Activated CD8-positive, alpha-beta memory T cell treated with anti-CD3 and anti-CD28 coated beads, Interleukin-2, amount 50 U/mL, for 1 hour (primary cell): Measurements from ENCODE around the gene TMEM151A.

Experiments used
- DNase-seq: peaks from one replicate; pipeline ENCODE4 v3.0.0-alpha.2; 2020; ENCODE audit errors: extremely low read depth

Gene TMEM151A

DNA sequence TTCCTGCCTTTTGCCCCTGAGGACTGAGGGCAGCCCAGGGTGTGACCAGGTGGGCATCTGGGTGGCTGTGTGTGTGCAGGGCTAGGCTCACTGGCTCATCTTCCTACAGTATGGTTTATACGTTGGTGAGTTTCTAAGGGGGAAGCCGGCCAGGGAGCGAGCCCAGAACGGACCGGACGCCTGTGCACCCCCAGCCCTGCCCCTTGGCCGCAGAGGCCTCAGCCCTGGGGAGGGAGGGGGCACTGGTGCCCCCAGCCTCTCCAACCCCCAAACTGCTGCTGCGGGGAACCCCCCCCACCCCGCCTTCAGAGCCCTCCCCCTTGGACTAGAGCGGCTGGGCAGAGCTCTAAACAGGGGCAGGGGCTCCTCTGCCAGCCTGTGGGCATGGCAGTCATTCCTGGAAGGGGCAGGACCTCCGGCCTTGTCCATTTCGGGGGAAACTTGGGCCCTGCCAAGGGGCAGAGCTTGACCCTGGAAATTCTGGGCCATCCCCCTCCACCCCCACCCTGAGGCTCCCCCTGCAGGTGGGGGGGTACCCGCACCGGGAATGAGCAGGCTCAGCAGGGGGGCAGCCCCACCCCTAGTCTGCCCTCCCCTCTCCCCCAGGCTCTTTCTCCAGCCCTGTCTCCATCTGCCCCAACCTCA lies 8.1 kb upstream of the TMEM151A start:
- DNase-seq, result no peak

DNA sequence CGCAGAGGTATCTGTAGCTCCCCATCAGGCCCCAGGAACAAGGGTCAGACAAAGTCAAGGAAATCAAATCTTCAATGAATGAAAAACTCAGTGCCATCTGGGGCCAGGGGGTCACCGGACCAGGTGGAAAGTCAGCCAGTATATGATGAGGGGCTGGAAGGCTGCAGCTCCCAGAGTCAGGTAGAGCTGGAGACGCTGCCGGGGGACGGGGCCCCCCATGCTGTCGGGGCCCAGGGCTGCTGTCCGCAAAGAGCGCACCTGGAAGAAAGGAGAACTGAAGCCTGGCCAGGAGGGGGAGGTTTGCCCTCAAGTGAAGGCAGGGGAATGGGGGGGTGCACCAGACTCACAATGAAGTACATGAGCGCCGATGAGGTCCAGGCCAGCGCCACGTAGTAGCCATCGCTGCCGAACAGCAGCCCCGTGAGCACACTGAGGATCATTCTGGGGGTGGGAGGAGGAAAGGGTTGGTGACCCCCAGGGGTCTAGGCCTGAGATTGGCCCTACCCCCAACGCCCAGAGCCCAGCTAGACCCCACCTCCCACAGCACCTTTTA lies 7.1 kb upstream of the TMEM151A start:
- no peak for DNase-seq

DNA sequence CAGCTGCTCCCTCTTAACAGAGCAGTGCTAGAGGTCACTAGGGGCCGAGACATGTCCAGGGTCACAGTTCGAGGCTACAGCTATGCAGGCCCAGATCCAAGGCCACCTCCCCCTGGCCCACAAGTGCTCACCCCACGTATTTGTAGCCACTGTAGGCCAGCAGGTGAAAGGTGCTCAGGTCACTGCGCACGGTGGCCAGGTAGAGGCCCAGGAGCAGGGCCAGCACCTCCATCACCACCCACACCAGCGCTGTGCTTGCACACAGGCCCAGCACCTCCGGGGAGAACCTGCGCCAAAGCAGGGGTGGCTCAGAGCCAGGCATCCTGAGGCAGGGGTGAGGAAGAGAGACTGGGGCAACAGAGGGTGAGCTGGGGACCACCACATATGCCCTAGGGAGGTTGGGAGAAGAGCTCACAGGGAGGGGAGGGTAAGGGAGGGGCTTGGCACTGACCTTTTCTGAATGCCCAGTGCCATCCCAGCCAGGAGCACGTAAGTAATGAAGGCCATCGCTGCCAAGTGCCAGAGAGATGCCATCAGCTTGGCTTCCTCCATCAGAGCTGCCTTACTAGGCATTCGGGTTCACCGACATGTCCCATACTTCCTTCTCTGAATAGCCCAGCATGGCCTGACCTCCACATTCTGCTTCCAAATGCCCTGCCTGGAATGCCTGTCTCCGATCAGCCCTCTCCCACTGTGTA lies 6.3 kb upstream of the TMEM151A start:
- no peak for DNase-seq

DNA sequence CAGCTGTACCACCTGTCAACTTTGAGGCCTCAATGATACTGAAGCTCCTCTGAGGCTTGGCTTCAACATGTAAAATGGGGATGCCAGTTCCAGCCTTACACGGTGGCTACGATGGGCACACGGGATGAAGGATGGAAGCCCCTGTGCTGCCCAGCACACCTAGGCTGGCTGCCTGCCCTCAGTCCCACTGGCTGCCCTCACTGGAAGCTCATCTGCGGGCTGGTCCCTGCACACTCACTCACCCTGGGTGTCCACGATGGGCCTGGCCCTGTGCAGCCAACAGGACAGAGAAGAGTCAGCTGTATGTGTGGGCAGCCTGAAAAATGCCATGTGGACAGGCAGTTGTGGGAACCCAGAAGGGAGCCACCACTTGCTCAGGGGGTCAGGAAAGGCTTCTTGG lies 5.0 kb upstream of the TMEM151A start:
- no peak for DNase-seq

DNA sequence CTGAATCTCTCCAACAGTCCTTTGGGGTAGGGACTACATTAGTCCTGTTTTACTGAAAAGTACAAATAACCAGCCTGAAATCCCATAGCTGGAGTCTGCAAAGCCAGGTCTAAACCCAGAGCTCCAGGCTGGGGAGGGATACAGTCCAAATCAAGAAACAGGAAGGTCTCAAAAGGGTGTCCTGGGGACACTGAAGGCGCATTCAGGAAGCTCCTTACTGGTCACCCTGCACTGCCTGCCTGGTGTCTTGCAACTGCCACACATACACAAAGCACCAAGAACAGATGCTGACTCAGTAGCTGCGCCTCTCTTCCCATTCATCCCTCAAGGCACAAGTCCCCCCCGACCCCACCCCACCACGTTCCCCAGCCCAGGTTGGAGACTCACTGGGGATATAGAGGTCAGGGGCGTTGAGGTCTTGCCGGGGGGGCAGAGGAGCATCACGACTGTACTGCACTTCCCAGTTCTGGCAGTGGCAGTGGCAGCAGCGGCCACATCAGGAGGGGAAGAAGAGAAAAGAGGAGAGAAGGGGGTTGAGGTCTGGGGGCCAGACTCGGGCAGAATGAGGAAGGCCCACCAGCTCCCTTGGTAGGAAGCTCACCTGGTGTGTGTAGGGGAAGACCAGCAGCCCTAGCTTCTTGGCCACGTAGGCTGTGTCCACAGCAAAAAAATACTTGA lies 4.3 kb upstream of the TMEM151A start:
- no peak for DNase-seq

DNA sequence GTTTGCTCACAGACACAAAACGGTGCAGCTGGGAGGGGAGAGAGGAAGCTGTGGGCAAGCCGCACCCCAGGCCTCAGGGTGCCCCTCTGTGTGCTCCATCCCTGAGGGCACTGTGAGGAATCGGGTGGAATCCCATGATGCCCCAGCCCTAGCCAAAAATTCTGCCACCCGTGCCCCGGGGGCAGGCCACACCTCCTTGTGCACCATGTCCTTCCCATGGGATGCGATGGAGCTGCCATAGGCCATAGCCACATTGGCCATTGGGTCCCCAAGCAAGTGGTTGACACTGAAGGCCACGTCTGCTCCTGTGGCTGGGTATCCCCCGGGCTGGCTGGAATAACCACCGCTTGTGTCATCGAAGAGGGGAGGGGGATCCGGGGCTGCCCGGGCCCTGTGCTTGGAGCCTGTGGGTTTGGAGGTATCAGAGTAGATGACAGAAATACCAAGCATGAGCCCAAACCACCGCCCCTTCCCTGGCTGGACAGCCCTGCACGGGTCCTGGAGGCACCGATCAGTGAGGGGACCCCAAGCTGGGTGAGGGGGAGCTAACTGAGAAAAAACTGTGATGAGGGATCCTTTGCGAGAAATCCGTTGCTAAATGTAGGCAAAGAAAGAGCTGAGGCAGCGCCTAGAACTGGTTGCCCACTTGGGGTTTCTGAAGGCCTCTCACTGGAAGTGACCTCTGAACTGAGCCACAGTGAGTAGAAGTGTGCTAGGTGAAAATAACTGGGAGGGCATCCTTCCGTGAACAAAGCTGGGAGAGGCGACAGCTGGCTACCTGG lies 3.6 kb upstream of the TMEM151A start:
- DNase-seq, result no peak

DNA sequence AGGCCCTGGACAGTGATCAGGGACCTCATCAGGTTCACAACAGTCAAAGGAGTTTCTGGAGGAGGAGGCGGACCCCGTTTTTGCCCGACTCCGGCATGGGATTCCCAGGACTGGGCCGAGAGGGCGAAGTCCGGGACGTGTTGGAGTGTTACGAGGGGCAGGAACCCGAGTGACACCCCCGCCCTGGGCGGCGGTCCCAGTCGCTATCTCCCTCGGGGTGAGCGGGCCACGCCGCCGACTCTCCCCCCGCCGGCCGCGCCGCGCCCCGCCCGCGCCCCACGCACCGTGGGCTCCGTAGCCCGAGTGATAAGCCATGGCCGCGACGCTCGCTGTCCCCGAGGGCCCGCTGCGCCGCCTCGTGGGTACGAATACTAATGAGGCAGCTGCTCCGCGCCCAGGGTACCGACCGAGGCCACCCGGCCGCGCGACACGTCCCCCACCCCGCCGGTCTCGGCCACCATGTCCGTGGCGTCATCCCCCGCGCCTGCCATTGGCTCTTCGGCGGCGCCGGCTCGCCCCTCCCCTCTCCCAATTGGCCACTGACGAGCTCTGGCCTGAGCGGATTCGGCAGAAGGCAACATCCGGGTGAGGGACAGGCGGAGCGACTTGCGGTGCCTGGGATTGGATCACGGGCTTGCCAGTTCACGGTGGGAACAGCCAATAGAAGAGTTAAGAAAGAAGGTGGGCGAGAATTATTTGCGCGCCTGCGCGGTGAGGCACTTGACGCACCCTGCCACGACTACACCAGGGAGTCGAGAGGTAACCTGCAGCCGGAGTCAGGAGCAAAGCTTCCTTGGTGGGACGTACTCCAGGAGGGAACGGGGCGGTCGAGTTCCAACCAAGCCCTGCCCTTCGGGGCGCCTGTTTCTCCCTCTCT lies 2.8 kb upstream of the TMEM151A start, which contains the start of gene YIF1A:
Gene YIF1A, minus strand, starts transcription at position 473 of the 877 bp plus-strand sequence. Its CDS starts 158 bp downstream, at position 315.
- DNase-seq, result peak; percentile 96

DNA sequence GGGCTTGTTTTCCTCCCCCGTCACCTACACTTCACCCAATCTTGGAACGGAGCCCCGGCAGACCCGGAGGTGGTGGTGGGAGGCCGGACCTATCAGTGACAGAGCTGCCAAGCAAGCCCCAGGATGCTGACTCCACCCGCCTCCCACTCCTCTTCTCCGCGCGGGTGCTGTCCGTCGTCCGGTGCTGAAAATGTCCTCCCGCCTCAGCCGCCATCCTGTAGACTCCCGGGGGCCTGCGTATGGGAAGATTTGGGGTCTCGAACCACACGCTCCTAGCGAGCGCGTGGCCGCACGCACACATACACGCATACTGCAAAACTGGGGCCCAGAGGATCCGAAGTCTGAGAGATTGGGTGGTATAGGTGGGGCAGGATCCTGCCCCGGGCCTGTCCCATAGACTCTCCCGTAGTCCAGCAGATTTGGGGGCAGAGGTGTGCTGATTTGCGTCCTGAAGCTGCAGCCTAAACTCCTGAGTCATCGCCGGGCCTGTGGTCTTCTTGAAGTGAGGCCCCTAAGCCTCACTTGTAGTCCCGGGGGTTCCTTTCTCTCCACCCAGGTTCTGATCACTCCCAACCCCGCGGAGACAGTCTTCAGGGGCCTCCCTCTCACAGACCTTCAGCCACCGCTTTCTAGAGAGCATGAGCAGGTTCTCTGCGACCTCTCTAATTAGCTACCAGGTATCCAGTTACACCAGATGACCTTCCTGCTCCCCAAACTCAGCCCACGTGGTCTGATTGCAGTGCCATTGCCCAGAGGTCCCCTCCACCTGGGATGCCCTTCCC lies 2.0 kb upstream of the TMEM151A start:
- no peak for DNase-seq

DNA sequence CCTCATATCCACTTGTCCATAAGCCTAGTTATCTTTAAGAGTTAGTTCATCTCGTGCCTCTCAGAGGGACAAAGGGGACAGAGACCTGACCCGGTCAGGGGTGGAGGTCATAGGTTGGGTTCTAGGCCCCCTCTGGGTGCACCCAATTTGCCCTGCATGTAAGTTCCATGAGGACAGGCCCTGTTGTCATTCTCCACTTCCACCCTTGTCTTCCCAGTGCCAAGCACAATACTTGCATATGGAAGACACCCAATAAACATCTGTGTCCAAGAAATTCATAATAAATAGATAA lies 1.4 kb upstream of the TMEM151A start:
- DNase-seq, result no peak

DNA sequence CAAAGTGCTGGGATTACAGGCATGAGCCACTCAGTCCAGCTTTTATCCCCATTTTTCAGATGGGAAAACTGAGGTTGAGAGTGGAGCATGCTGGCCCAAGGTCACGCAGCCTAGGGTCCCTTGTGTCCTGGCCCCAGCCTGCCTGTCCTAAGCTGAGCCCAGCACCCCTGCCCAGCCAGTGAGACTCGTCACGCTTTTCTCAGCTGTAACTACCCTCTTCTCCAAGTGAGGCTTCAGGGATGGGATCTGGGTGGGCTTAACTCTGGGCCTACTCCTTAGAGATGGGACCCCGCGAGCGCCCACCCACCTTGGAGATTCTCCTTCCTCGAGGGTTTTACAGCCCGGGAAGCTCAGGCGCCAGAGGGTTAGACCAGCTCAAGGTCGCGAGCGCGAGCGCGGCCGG lies 390 bp upstream of the TMEM151A start:
- DNase-seq, result no peak

DNA sequence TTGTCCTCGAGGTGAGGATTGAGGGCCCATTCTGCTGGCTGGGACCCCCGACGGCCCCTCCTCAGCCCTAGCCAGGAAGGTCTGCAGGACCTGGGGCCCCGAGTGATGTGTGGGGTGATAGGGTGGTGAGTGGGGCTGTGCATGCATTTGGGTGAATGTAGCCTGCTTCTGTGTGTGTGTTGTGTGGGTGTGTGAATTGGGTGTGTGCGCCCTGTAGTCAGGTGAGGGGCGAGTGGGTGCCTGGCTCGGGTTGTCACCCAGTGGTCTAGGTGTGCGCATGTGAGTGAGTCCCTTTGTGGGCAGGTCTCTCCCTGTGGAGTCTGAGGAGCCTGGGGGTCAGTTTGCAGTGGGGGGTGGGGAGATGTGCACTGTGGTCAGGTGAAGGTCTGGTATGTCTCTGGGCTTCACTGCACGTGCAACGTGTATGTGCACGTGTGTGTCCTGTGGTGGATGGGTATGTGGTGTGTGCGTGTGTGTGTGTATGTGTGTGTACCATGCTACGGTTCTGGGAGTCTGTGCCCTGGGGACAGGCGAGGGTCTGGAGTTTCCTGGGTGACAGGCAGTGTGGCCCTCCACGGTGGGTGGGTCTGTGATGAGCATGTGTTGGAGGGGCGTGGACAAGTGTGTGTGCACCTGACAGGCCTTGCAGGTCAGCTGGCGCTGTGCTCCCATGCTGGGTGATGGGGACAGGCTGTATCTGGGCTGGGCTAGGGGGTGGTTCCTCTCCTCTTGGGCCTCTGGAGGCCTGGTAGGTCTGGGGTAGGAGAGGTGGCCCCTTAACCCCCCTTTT lies 1.0 kb downstream of the TMEM151A start:
- DNase-seq, result no peak

DNA sequence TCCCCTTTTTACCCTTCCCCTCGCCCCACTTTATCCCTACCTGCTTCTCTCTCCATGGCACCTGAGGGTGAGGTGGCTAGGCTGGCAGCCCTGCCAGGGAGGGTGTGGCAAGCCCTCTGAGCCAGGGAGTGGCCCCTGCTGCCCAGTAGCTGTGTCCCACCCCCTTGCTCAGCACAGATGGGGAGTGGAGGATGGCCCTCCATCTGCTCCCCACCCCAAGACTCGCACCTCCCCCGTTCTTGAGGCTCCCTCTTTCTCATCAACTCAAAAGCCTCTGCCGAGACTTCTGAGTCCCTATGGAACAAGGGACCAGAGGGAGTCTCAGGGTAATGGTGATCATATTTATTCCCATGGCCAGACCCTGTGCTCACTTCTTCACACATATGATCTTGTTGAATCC lies 1.7 kb downstream of the TMEM151A start:
- DNase-seq, result no peak

DNA sequence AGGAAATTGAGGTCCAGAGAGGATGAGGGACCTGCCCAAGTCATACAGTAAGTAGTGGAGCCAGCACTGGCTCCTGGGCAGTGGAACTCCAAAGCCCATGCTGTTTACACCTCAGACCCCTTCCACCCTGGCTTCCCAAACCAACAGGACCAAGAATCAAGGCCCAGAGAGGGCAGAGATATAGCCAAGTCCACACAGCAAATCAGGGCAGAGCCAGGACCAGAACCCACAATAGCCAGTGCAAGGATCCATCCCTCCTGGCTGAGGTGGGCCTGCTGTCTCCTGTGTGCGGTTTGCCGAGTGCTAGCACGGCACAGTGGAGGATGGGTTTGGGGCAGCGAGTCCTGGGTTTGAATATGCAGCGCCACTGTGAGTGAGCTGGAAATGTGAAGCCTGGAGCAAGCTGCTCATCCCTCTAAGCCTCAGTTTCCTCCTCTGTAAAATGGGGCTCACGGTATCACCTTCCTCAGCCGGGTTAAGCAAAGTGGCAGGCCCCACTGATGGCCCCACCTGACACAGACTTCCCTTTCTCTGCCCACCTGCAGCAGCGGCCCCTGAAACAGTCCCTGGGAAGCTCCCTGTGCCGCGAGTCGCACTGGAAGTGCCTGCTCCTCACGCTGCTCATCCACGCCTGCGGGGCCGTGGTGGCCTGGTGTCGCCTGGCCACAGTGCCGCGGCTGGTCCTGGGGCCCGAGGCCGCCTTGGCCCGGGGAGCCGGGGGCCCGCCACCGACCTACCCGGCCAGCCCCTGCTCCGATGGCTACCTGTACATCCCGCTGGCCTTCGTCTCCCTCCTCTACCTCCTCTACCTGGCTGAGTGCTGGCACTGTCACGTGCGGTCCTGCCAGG lies 2.3 kb downstream of the TMEM151A start:
- no peak for DNase-seq

DNA sequence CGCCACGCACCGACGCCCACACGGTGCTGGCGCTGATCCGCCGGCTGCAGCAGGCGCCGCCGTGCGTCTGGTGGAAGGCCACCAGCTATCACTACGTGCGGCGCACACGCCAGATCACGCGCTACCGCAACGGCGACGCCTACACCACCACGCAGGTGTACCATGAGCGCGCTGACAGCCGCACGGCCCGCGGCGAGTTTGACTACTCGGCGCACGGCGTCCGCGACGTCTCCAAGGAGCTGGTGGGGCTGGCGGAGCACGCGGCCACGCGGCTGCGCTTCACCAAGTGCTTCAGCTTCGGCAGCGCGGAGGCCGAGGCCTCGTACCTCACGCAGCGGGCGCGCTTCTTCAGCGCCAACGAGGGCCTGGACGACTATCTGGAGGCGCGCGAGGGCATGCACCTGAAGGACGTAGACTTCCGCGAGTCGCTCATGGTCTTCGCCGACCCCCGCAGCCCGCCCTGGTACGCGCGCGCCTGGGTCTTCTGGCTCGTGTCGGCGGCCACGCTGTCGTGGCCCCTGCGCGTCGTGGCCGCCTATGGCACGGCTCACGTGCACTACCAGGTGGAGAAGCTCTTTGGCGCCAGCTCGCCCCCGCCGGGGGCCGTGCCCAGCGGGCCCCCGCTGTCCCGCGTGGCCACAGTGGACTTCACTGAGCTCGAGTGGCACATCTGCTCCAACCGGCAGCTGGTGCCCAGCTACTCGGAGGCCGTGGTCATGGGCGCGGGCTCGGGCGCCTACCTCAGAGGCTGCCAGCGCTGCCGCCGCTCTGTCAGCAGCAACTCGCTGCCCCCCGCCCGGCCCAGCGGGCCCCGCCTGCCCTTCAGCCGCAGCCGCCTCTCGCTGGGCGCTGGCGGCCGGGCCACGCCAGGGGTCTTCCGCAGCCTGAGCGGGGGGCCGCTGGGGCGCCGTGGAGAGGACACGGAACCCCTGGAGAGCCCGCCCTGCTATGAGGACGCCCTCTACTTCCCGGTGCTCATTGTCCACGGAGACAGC lies 3.2 kb downstream of the TMEM151A start:
- DNase-seq, result no peak

DNA sequence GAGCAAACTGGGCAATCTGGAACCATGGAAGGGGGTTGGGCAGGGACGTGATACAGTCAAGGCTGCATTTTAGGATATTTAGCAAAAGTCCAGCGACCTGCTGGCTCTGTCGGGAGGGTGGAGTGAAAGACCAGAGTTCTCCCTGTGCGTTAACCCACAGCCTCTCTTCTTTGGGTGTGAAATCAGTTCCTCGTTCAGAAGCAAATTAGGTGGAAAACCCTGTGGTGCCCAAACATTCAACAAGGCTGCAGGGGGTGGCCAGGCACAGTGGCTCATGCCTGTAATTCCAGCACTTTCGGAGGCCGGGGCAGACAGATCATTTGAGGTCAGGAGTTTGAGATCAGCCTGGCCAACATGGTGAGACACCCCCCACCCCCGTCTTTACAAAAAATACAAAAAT lies 5.9 kb downstream of the TMEM151A start:
- no peak for DNase-seq

DNA sequence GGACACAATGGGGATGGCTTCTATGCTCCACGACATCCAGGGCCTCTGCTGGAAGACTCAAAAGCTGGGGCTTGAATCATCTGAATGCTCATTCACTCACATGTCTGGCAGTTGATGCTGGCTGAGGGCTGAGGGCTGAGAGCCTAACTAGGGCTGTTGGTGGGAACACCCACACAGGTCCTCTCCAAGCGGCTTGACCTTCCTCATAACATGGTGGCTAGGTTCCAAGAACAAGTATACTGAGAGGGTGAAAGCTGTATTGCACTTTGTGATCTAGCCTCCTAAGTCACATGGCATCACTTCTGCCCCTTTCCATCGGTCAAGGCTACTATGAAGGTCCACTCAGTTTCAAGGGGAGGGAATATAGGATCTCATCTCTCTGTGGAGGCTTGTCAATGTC lies 7.5 kb downstream of the TMEM151A start:
- DNase-seq, result no peak

DNA sequence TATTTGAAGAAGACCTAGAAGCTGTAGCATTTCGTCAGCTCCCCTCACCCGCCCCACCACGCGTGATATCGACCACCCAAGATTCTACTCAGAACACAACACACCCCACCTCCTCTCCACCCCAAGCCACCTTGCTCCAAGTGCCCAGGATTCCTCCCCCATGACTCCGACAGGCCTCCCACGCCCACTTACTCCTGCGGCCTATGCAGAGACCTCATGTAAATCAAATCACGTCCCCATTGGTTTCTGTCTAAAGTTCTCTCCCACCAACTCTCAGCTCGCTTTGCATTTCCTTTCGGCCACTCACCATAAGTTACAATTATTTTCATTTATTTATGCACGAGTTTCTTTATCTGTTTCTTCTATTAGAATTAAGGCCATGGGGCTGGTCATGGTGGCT lies 11.0 kb downstream of the TMEM151A start:
- no peak for DNase-seq
